NK-92 (cell line): Measurements from ENCODE around the gene ATXN7.

Experiments
- DNase-seq: peaks from one replicate; lab custom pipeline; 2025; ENCODE audit not compliant: unreplicated experiment; lab: John Stamatoyannopoulos, UW

Gene ATXN7

DNA sequence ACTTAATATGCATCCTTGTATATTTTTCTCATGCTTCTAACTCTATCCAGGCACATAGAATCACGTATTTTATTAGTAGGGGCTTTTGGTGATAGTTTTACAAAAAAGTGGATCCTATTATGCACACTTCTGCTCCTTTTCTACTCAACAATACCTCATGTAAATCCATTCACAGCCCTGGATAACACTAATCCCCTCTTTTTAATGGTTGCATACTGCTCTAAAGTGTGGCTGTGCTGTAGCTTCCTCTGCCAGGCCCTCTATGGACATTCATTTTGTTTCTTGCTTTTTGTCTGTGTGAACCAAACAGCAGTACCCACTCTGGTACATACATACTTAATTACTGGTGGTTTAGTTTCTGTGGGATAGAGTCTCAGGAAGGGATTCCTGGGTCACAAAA, 99.8 kb downstream of the ATXN7 start:
- DNase-seq = no peak

DNA sequence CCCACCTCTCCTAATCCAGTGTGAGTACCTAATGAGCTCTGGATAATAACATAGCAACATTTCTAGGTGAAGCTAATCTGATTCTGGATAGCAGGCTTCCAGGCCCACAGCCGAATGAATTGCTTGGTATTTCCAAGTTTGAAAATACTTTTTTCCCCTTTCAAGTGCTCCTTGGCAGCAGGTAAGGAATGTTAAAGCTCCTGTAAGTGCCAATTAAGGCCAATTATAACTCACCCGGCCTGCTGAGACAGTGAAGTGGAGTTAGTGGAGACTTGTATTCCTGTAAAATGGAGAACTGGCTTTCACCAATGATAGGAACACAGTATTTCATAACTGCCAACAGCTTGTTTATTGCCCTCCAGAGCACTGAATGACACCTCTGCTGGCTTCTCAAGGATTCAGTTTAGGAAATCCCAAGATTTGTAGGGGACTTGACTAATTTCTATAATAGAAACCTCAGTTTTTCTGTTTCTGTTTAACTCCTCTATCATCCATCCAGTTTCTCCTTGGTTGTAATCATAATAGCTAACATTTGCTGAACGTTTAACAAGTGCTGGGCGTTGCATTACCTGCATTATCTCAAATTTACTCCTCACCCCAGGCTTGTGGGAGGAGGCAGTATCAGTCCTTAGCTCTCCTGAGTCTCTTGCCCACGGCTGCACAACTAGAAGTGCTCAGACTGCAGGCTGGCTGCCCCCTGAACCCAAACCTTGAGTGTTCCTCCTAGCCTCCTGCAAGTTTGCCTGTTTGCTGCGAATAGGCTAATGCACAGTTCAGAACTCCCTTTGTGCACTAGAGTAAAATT, 101.2 kb downstream of the ATXN7 start:
- no peak for DNase-seq

DNA sequence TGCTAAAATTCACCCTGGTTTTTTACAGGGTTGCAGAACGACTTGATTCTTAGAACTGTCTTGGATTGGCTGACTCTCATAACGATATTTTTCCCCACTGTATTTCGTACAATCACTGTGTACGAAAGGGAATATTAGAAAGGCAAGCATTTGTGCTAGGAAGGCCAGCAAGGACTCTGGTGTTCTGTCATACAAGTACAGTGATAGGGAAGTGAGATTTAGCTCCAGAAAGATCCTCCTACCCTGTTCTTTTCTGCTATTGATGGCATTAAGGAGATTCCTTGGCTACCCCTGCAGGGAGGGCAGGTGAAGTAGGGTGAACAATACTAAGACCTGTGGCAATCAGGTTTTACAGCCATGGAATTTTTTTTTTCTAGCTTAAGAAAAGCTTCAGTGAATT, 102.3 kb downstream of the ATXN7 start:
- no peak for DNase-seq

DNA sequence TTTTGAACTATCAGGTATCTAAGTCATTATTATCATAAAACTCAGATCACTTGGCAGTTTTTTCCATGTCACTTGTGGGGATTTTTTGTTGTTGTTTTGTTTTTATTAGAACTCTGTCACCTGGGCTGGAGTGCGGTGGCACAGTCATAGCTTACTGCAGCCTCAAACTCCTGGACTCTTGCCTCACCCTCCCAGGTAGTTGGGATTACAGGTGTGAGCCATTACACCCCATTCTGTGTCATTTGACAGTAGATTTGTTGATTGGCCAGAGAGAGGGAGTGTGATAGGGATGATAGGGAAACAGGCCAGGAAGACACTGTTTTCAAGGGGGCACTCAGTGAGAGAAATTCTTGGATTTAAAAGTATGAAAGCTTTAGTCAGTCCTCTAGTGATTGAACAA, 103.2 kb downstream of the ATXN7 start:
- no peak for DNase-seq

DNA sequence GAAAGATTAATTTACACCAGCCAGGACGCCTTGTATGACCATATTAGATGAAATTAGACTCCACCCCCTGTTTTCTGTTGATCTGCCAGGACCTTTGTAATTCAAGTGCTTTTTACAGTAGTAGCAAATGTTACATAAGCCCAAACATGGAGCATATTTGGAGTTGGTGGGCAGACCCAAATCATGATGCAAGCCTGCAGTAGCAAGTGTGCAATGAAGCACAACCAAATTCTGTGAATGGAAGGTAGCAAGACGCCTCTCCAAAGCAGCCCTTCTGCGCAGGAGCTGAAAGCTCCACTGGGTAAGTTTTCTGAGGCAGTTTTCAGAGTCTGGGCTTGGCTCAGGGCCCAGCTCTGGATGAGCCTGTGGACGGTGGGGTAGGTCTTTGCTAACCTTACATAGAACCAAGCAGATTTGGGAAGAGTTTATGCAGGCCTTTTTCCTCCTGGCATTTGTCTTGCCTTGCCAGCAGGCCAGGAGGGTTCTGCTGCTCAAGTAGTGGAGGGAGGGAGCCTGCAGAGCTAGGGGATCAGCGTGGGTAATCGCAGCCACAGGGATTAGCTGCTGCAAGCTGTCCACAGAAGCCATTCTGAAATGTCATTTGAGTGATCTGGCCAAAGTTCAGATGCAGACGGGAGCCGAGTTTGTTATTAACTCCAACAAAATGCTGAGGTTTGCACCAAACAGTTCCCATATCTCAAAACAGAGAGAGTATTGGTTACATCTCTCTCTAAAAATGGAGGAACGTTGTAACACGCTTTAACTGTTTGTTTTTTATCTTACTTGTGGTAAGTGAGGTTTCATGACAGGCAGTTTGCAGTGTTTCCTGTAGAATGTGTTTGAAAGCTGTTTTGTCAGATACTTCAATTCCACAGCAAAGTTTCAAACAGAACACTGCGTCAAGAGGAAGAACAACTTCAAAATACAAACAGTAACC, 104.3 kb downstream of the ATXN7 start:
- DNase-seq = no peak

DNA sequence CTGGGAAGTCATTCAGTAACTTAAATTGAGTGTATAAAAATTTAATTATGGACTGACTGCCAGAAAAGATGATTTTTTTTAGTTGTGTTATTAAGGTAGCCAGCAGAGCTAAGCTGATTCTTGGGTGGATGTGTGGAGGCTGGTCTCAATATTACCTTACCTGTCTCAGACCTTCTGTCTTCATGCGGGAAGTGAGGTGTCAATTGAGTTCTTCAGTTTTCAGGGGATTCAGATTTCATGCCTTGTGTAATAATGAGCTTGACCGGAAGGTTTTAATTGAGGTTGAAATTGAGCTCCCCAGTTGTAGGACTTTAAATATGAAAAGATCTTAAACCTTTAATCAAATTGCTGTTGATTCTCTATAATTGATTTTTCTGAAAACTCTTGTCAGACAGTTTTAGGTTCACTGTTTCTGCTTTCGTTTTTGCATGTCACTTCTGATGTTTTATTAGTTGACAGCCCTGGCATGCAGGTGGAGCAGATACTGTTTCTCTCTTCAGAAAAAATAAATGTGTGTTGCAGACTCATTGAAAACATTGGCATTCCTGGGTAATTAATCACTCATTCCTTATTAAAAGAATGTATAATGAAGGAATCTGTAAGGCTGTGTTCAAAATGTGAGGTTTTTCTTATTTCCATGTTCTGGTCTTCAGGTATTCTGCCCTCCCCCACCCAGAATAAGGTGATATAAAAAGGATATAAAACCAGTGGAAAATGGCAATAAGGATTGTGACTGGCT, 105.1 kb downstream of the ATXN7 start:
- no peak for DNase-seq

DNA sequence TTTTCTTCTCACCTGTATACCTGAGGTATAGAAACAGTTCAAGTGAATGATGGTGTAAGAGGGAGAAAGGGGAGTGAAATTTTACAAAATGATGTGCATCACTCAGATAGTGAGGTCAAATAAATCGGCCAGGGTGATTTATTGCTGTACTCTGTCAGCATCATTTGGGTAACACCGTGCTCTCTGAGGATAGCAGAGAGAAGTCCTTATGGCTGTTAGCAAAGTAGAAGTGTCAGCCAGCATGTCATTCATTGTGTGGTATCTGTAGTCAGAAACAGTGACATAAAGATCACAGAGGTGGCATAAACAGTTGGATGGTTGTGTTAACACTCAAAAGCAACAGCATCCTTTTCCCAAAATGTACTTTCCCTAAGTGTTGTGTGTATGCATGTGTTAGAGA, 106.2 kb downstream of the ATXN7 start:
- DNase-seq = no peak

DNA sequence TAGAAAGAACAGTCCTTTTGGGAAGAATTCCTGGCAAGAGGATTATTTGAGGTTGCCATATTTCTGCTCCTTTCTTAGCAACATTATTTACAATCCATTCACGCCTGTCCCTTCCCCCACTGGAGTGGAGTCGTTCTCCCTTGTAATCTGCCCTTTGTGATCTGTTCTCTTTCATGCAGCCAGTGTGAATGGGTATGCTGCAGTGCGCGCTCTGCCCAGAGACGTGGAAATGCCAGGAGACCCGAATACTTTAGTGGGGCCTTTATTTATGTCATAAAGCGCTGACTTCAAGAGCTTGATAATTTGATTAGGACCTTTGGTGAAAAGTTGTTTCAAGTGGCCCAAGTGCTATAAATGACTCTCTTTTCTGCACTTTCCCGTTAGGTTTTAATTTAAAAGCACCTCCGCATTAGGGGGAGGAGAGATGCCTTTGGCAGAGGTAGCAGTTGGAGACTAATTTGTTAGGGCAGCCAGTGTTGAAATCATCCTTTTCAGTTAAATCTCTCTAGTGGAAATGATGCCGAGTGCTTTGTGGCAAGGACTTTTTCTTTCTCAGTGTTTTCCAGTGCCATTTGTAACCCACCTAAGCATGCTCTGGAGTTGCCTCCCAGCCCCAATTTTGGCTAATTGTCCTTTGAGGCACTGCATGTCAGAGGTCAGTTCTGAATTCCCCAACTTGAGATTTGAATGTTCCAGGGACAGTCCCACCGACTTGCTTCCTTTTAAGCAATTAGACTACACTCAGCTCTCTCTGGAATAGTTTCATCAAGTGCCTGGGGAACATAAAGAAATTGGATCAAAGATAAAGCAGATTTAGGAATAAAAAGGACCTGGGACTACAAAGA, 107.2 kb downstream of the ATXN7 start:
- DNase-seq = no peak

DNA sequence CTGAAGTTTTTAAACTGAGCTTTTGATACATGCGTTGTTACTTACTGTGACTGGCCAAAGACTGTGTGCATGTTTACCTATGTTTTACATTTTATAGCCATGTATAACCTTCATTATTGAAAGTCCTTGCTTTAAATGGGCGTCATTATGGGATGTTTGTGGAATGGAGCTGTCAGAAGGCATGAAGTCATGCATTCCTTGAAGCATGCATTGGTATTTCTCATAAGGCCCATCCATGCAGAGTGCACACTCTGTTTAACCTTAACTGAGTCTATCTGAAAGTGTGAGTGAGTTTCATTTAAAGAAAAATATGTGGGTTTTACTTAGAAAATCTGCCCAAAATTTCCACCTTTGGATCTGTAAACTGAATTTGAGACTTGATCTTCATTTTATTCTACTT, 108.5 kb downstream of the ATXN7 start:
- DNase-seq = no peak

DNA sequence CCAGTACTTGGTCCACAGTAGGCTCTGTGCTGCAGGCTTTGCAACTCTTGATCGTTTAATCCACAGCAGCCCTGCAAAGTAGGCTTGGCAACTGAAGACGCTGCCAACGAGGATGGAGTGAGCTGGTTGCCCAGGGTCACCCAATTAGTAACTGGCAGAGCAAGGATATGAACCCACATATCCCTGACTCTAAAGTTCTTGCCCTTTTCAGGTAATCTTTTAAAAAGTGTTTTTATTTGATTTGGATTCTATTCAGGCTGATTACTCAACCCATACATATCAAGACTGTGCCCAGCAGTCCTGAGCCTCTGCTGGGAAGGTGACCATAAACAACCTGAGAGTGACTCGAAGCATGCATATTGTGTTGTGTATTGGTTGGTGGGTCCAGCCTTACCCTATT, 109.3 kb downstream of the ATXN7 start:
- no peak for DNase-seq

DNA sequence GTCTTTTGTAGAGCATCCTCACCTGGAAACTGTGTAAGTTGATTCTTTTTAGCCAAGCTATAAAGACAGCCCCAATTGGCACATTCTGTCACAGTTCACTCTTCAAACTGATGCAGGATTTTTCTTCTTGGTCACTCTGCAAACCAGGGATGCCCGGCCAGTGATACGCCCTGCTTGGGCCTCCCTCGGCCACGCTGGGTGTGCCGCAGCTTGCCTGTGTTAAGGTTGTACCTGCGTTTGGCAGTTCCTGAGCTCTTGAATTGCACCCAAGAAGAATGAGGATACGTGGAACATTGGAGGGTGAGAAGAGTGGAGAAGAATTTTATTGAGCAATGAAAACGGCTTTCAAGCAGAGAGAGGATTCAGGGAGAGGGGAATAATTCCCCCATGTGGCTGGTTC, 109.7 kb downstream of the ATXN7 start:
- no peak for DNase-seq

DNA sequence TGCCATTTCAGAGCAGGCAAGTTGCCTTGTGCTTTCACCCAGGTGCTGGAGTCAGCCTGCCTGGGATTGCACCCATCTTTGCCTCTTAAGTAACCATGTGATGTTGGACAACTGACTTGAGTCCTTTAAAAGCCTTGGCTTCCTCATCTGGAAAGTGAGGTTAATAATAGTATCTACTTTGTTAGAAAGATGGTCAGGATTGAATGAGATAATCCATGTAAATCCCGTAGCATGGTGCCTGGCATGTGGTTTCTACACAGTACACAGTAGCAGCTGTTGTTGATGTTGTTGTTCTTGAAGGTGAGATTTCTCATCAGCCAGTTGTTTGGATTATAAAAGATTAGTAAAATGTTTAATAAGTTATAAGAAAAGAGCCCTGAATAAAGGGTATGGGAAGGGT, 110.8 kb downstream of the ATXN7 start:
- DNase-seq = no peak

DNA sequence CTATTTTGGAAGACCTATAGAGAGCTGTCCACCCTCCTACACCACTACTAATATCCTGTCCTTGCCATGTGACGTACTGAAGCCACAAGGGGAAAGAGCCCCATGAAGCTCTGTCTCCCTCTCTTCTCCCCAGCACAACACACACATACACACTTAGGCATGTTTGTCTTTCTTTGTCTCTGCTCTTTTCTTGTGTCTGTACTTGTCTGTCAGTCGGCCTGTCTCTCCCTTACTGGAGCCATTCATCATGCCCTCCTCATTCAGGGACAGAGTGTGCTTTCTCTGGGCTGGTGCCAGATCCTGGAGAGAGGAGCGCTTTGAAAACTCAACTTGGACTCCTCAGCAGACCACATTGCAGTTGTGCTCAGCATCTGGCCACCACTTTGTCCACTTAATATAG, 112.1 kb downstream of the ATXN7 start:
- no peak for DNase-seq

DNA sequence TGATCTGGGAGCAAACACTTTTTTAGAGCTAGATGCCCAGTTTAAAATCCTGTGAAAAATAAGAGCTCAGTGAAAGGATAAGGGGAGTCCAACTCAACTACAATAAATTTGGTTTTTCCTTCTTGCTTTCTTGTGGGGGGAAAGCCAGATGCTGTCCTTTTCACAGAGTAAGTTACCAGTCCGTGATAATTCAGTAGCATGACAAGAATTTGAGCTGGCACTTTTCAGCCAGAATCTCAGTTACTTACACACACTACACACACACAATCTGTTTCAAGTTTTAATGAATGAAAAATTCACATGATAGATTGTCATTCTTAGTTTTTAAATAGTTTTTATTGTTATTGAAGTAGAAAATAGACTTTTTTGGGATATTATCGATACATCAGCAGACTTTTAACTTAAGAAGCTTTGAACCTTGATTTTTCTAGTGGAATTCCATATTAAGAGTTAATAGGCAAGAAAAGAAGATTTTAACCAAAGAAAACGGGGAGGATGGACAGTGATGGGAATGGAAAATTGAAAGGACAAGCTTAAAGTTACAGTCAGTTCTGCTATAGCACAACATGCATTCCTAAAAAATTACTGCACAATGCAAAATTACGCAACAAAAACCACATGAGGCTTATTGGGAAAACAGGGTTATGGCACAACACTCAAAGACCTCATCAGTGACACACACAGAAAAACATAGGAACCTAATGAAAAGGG, 112.6 kb downstream of the ATXN7 start:
- DNase-seq = no peak

DNA sequence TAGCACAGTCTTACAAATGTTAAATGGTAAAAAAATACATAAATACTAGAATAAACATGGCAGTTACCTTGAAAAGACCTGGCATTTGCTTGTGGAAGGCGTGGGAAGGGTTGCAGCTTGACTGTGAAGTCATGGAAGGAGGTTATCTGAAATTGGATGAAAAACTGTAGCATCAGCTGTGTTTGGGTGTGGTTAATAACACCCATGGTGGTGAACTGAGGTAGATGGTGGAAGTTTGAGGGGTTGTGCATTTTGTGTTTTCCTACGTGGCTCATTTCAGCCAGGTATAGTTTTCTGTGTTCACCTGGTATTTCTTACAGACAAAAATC, 113.2 kb downstream of the ATXN7 start:
- DNase-seq = no peak

DNA sequence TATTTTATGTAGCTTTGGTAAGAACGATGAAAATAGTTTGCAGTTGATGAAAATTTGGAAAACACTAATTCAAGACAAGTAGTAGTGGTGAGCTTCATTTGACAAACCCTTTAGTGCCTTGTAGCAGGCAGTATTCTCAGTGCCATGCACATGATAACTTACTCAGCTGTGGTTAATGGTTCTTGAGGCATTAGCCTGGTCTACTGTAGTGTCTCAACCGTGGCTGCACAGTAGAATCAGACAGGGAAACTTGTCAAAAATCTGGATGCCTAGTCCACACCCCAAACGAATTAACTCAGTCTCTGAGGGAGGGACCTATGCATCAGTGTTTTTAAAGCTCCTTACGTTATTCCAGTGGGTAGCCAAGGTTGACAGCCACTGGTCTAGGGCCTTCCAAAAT, 114.2 kb downstream of the ATXN7 start:
- DNase-seq = no peak

DNA sequence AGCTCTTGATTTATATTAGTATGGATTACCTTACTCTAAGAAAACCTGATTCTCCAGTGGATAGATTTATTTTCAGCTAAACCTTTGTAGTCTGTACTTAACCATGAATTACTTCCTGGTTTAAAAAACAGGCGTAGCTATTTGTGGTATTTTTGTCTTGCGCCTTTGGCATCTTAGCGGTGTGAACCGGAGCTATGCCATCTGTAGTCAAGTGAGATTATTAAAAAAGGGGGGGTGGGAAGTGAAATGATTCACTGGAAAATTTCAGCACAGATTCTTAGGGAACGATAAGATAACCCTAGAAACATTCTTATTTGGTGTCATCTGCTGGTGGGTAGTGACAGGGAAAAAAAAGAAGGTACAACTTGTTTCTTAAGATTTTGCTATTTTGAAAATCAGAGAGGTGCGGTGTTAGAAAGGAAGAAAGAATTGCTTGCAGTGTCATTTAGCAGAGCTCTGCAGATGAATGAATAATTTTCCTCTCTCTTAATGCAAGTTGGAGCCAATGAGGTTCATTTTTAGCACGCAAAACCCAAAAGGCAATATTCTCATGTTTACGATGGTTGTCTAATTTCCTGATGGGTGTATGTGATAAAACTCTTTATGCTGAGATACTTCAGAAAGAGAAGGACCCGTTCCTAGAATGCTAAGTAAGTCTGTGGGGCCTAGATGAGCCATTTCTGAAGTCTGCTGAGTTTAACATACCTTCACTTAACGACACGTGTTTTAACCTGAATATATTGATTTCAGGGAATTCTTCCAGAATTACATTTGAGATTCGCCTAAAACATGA, 115.6 kb downstream of the ATXN7 start:
- DNase-seq = no peak

DNA sequence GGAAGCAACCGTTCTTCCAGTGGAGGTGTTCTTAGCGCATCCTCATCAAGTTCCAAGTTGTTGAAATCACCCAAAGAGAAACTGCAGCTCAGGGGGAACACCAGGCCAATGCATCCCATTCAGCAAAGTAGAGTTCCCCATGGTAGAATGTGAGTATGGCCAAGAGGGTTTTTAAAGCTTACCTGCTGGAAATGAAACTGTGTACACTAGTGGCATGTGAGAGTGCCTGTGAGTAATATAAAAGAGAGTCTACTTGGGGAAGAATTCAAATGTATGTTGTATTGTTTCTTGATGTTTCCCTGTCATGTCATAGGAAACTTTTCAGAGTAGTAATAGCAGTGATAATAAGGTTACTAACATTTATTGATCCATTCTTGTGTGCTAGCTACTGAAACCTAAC, 116.4 kb downstream of the ATXN7 start:
- DNase-seq = no peak

DNA sequence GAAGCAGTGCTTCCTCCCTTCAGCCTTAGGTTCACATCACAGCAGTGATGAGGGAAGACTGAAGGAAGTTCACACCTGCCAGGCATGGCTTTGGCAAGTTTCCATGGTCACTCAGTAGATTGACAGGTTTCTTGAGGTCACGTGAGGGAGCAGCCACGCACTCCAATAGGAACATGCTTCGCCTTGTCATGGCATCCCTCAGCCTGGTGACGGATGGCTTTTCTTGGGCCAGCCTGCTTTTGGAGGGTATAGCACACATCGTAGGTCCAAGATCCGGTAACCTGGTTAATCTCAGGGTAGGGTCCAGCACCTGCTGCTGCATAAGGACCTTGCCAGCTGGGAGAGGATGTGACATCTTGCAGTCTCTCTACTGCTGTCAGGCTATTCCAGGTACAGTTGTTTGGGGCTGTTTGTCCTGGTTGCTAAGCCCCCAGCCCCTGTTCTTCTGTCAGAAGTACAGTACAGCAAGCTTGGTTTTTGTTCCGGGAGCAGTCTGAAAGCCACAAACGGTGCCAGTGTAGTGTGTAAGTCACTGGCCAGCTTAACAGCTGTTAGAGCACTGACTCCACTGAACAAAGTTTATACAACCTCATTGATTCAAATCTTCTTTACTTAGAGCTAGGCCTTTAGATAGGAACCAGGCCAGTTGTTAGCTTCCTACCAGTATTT, 117.3 kb downstream of the ATXN7 start:
- DNase-seq = no peak
